Measurements from ENCODE around the gene FN3K.

Gene FN3K

GRCh38 chr17:82734987-82735866 lies at the start of gene FN3K:
FN3K (plus strand) TSS chr17:82735615; CDS start chr17:82735637, 22 bp downstream.
- DNase-seq = peak; percentile 26

DNA sequence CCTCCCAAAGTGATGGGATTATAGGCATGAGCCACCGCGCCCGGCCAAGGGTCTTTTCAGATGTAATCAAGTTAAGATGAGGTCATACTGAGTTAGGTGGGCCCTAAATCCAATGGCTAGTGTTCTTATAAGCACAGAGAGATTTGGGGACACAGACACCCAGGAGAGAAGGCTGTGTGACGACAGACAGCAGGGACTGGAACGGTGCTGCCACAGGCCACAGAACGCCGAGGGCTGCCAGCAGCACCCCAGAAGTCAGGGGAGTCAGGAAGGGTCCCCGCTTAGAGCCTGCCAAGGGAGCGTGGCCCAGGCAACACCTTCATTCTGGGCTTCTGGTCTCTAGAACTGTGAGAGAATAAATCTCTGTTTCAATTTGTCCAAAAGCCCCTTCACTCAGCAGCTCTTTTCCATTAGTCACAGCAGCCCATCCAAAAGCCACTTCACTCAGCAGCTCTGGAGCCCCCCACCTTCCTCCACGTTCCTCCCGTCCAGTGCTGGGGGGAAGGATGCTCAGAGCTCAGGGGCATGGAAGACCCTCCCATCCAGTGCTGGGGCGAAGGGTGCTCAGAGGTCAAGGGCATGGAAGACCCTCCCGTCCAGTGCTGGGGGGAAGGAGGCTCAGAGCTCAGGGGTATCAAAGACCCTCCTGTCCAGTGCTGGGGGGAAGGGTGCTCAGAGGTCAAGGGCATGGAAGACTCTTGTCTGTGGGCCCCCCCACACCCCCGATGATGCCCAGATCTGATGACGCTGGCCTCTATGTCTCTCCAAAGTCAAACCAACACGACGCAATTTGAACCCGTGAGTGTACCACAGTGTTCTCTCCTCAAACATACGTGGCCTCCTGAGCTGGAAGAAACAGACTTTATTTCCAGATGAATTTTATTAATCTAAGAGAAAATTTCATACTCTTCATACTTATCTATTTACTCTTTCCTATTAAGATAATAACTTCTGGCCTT lies 48.8 kb upstream of the FN3K start:
- DNase-seq = no peak

DNA sequence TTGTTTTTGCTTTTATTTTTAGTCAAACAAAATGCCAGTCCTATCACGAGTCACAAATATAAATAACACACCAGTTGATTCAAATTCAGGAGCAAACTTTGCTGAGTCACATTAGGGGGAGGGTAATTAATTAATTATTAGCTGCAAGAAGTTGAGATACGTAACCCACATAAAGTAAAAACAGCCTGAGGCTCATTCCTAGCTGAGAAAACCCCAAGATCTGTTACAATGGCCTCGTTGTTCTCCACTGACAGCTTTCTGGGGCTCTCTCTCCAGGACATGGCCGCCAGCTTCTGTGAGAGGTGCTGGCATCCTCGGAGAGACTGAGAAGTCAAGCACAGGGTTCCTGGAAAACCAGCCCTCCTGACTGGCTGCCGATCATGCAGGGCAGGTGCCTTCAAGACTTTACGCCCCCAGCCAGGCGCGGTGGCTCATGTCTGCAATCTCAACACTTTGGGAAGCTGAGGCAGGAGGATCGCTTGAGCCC lies 48.0 kb upstream of the FN3K start:
- DNase-seq = no peak

- no peak for DNase-seq
These were observed 47.5 kb upstream of the FN3K start for GRCh38 chr17:82687871-82688270.

DNA sequence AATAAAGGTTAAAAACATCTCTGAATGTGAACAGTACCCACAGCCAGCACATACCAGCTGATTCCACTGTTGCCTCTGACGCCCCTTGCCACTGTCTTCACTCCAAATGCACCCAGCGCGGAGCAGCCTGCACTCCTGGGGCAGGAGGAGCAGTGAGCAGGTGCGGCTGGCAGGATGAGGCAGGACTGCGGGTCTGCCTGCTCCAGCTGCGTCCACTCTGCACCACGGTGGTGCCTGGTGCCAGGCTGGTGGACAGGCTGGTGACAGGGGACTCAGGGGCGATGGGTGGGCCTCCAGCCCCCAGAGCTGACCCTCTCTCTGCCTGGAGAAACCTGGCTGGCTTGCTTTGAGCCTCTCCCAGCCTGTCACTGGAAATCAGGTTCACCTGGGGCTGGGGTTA lies 46.3 kb upstream of the FN3K start:
- no peak for DNase-seq

- DNase-seq = no peak
These were observed 44.5 kb upstream of the FN3K start for GRCh38 chr17:82690786-82691489.

DNA sequence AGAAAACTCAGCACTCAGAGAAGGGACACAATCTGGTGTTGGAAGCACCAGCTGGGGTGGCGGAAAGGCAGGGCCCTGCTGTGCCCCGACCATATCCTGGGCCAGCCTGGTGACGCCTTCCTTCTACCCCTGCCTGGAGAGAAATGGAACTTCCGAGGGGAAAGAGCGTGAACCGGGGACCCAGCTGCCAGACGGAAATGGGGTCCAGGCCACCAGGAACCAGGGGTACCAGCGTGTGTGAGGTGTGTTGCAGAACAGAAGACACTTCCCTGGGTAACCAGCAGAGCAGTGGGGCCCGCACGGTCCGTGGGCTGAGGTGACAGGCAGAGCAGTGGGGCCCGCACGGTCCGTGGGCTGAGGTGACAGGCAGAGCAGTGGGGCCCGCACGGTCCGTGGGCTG lies 43.7 kb upstream of the FN3K start:
- DNase-seq = no peak

DNA sequence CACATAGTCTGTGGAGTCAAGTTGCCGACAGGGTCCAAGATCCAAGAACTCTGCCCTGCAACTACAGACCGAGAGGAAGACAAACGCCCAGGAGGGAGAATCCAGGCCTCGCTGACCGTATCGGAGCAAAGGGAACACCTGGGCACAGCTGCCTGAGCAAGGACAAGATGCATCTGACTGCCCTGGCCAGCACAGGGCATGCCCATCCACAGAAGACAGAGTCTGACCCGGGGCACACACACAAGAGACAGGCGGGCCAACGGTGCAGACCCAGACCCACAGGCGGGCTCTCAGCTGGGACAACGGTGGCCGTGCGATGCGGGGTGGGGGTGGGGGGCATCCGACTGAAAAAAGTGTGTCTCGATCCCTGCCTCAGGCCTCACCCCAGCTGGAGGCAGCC lies 43.1 kb upstream of the FN3K start:
- DNase-seq = no peak

DNA sequence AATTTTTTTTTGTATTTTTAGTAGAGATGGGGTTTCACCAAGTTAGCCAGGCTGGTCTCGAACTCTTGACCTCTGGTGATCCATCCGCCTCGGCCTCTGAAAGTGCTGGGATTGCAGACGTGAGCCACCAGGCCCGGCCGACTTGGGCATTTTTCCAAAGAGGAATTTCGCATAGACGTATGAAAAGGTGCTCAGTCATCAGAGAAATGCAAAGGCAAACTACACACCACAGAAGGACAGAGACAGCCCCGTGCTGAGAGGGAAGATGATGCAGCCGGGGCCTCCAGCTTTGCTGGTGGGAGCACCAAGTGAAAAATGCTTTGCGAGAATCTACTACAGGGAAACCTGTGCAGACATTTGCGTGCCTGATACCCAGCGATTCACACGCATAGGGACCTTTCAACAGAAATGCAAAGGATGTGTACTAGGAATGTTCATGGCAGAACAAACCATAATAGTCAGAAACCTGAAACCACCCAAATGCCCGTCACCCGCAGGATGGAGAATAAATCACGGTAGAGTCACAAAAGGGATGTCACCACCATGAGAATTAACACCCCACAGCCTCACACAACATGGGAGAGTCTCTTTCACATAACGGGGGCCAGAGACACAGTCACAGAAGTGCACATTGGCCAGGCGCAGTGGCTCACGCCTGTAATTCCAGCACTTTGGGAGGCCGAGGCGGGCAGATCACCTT lies 42.1 kb upstream of the FN3K start:
- no peak for DNase-seq

- DNase-seq = no peak
These were observed 40.8 kb upstream of the FN3K start for GRCh38 chr17:82694647-82695046.

DNA sequence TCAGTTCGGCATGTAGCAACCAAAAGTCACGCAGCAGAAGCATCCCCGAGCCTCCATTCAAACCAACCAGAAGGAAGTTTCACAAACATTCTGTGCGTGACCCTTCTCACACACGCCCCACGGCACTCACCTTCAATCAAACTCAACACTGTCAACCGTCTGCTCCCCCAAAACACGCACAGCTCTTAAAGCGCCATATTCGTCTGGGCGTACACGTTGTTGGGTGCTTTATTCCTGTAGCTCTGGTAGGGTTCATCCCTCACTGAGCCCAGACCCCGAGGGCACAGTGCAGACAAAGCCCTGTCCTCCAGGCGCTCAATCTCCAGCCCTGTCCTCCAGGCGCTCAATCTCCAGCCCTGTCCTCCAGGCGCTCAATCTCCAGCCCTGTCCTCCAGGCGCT lies 39.2 kb upstream of the FN3K start:
- no peak for DNase-seq

- no peak for DNase-seq
These were observed 38.3 kb upstream of the FN3K start for GRCh38 chr17:82696916-82697807.

DNA sequence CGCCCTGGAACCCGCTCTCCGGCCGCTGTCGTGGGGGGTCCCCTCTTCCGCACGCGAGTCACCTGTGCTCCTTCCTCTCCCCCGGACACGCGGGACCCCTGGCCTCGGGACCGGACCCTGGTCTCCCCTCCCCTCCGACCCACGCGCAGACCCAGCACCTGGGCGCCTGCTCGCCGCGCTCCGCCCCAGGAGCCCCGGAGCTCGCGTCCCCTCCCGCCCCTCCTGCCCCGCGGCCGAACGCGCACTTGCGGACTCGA lies 37.7 kb upstream of the FN3K start:
- DNase-seq = no peak

- DNase-seq = peak; percentile 97
These were observed 37.1 kb upstream of the FN3K start, which contains the start of gene RAB40B for GRCh38 chr17:82698065-82698973. RAB40B (minus strand) TSS chr17:82698698; CDS start chr17:82698596, 102 bp downstream.

DNA sequence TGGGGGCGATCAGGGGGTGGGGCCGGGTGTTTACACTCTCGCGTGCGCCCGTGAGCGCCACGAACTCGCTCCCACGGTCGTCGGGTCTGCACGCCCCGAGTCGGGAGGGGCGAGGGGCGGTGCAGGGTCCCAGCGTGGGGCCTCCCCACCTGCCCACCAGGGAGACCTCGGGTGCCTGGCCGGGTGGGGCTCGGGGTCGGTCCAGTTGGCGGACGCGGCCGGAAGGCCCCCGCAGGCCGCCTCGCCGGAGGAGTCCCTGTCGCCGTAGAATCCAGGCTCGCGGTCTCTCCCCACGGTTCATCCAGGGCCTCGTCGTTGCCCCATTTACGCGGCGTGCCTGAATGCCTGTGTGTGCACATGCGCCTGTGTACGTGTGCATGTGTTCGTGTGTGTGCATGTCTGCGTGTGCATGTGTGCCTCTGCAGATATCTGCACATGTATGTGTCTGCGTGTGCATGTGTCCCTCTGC lies 36.4 kb upstream of the FN3K start:
- DNase-seq = no peak

GRCh38 chr17:82699551-82699950 lies 35.9 kb upstream of the FN3K start:
- DNase-seq = no peak

- DNase-seq = no peak
These were observed 33.0 kb upstream of the FN3K start for GRCh38 chr17:82702231-82702927.

DNA sequence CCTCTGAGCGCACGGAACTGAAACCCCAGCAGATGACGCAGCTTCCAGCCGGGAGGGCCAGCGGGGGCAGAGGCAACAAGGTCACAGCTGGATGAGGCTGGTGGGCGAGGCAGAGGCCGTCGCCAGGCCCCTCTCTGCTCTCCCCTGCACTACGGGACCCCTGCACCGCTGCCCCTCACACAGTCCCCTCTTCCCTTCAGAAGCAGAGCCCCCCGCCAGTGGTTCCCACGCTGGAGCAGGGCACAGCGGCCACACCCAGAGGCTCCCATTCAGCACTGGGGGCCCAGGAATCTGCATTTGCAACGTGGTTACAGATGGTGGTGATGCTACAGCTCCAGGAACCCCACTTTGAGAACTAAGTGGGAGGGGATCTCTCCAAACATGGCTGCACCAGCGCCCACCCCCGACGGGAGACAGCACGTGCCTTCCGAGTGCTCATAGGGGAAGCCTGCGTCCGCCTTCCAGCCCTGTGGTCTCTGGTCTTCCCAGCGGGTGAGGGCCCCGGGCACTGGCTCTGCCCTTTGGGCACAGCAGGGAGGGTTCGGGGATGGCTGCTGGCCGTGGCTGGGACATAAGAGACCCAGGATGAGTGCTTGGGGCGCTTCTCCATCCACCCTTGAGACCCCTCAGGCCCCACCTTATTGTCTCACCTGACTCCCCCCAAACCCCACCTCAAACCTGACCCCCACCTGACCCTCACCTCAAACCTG lies 32.2 kb upstream of the FN3K start:
- DNase-seq = no peak

Data from NCI-H446 treated with DMSO at 0.1 percent for 48 hours (cell line).